ENCODE measurements around the gene ABCC4. TPM values are rescaled to one million over a fixed set of nuclear protein-coding genes. Genes with fewer than 3 reads are reported as not detected.
"Not testable (repeated sequence)": the region's sequence is repeated elsewhere in the genome, so short reads cannot be mapped to it uniquely, and the experiment has no call there.

ABCC4 gene
- polyA plus RNA-seq, 3 donors, result 1.0 to 2.4 (median 1.5) TPM

GRCh38 chr13:95185851-95186250, 115.4 kb downstream of the ABCC4 start:
- 51 to 89% (median 57%) methylated on average over 5 of the region's 5 CpGs for WGBS, 3 donors
- H3K27ac ChIP-seq (ENCODE audit: low read depth, low read length), result no peak overlapping the region

- WGBS, 3 donors, result 85 to 91% (median 88%) methylated on average over 3 of the region's 3 CpGs
- no peak overlapping the region for H3K27ac ChIP-seq (ENCODE audit: low read depth, low read length)
Measured at GRCh38 chr13:95185311-95185710, 115.9 kb downstream of the ABCC4 start.

DNA sequence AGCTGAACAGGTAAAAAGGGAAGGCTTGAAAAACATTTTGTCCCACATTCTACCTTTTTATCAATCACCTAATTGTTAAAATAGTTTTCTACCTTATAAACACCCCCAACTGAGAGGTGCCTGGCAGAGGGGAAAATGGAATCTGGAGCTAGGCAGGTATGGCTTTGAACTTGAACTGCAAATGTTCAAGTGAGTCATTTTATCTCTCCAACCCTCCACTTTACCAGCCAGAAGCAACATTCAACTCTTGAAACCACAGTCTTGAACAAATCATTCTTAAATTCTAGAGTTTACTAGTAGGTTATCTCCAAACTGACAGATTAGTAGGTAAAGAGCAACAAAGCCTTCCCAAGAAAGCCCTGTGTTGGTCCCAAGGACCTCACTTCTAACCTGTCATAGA, 116.9 kb downstream of the ABCC4 start:
- no peak overlapping the region for H3K27ac ChIP-seq (ENCODE audit: low read depth, low read length)

GRCh38 chr13:95182570-95183265, 118.5 kb downstream of the ABCC4 start:
- H3K27ac ChIP-seq (ENCODE audit: low read depth, low read length), result no peak overlapping the region
- 50 to 76% (median 62%) methylated on average over 5 of the region's 5 CpGs for WGBS, 3 donors

DNA sequence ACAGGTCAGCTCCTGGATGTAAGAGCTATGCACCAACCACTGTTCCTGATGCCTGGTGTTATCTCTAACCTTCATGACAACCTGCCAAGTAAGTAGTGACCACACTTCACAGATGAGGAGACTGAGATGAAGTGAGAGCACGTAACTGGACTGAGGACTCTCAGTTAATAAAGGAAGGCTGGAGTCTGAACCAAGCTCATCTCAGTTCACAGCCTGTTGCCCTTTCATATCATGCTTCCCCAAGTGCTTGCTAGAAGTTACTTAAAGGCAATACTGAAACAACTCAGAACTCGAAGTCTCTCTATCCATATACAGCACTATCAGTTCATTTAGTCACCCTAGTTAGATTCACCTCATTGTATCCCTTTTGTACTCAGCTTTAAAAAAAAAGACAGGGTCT, 119.7 kb downstream of the ABCC4 start:
- 75 to 94% (median 92%) methylated on average over 2 of the region's 2 CpGs for WGBS, 3 donors
- no peak overlapping the region for H3K27ac ChIP-seq (ENCODE audit: low read depth, low read length)

DNA sequence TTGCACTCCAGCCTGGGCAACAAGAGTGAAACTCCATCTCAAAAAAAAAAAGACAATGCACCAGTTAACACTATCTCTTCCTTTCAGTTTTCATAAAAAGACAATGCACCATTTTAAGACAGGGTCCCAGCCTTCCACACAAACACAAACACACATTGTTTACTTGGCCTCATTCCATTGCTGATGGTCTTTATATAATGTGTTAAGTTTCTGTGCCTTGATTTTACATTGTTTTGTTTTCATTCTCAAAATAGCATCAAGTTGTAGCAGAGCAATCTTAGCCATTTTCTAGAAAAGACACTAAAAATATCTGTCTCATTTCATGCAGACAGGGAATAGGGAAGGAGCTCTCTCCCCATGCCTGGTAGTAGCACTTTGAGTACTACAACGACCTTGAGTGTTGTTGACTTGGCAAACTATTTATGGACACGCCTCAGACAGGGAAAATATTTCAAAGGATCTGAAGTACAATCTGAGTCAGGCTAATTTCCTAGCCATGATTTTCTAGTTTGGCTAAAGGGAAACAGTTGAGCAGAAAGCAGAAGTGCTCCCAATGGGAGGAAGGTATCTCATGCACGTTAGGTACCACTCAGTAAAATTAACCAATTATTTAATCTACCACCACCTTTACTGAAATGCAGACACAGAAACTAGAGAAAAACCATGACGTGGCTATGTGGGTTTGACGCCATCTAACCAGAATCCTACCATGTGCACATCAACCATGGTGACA, 120.6 kb downstream of the ABCC4 start:
- H3K27ac ChIP-seq (ENCODE audit: low read depth, low read length), result no peak overlapping the region
- 41 to 59% (median 54%) methylated on average over 5 of the region's 5 CpGs for WGBS, 3 donors

GRCh38 chr13:95176611-95177259, 124.5 kb downstream of the ABCC4 start:
- WGBS, 3 donors, result 70 to 82% (median 71%) methylated on average over 5 of the region's 5 CpGs

DNA sequence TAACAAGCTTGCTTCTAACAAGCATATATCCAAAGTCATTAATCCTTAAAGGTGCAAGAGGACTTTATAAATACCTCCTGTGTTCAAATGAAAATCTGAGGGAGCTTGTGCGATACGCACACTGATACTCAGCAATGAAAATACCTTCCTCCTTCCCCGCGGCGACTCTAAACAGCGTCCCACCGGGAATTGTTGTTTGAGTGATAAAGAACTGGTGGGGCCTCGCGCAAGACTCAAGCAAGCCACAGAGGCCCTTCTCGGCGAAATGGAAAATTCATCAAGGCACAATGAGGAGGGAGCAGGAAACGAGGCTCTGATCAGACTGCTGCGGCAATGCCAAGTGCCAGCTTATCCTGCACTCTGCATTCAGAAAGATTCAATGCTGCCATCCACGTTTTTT, 126.7 kb downstream of the ABCC4 start:
- no peak overlapping the region for H3K27ac ChIP-seq (ENCODE audit: low read depth, low read length)
- WGBS, 3 donors, result 84 to 89% (median 85%) methylated on average over 14 of the region's 14 CpGs

More at GRCh38 chr13:95176611-95177259, 124.5 kb downstream of the ABCC4 start:
- no peak overlapping the region for H3K27ac ChIP-seq (ENCODE audit: low read depth, low read length)

- 95 to 97% (median 96%) methylated on average over 6 of the region's 6 CpGs for WGBS, 3 donors
- no peak overlapping the region for H3K27ac ChIP-seq (ENCODE audit: low read depth, low read length)
Measured at GRCh38 chr13:95168191-95168590, 133.1 kb downstream of the ABCC4 start.

GRCh38 chr13:95167003-95167402, 134.2 kb downstream of the ABCC4 start:
- 97 to 98% (median 98%) methylated on average over 5 of the region's 5 CpGs for WGBS, 3 donors

GRCh38 chr13:95164830-95165229, 136.4 kb downstream of the ABCC4 start:
- H3K27ac ChIP-seq (ENCODE audit: low read depth, low read length), result no peak overlapping the region
- whole genome bisulfite sequencing, 3 donors, result 91 to 92% (median 91%) methylated on average over 4 of the region's 4 CpGs

More at GRCh38 chr13:95167003-95167402, 134.2 kb downstream of the ABCC4 start:
- not testable (repeated sequence) for H3K27ac ChIP-seq (ENCODE audit: low read depth, low read length)

GRCh38 chr13:95160112-95160906, 140.9 kb downstream of the ABCC4 start:
- H3K27ac ChIP-seq (ENCODE audit: low read depth, low read length), result no peak overlapping the region
- WGBS, 3 donors, result 62 to 87% (median 82%) methylated on average over 4 of the region's 4 CpGs

GRCh38 chr13:95159458-95159857, 141.8 kb downstream of the ABCC4 start:
- 92 to 95% (median 93%) methylated on average over 6 of the region's 6 CpGs for WGBS, 3 donors
- H3K27ac ChIP-seq (ENCODE audit: low read depth, low read length), result no peak overlapping the region

GRCh38 chr13:95156208-95156607, 145.0 kb downstream of the ABCC4 start:
- WGBS, 3 donors, result 84 to 92% (median 91%) methylated on average over 3 of the region's 3 CpGs
- H3K27ac ChIP-seq (ENCODE audit: low read depth, low read length), result no peak overlapping the region

GRCh38 chr13:95155504-95155903, 145.7 kb downstream of the ABCC4 start:
- 46 to 89% (median 62%) methylated on average over 3 of the region's 3 CpGs for WGBS, 3 donors

GRCh38 chr13:95155093-95155492, 146.2 kb downstream of the ABCC4 start:
- WGBS, 3 donors, result 80 to 91% (median 90%) methylated on average over 4 of the region's 4 CpGs
- no peak overlapping the region for H3K27ac ChIP-seq (ENCODE audit: low read depth, low read length)

More at GRCh38 chr13:95155504-95155903, 145.7 kb downstream of the ABCC4 start:
- H3K27ac ChIP-seq (ENCODE audit: low read depth, low read length), result no peak overlapping the region

GRCh38 chr13:95154413-95154886, 146.8 kb downstream of the ABCC4 start:
- H3K27ac ChIP-seq (ENCODE audit: low read depth, low read length), result no peak overlapping the region
- WGBS, 3 donors, result 70 to 85% (median 80%) methylated on average over 3 of the region's 3 CpGs

- 62 to 73% (median 68%) methylated on average over 7 of the region's 7 CpGs for WGBS, 3 donors
Measured at GRCh38 chr13:95153647-95154412, 147.4 kb downstream of the ABCC4 start.

More at GRCh38 chr13:95153647-95154412, 147.4 kb downstream of the ABCC4 start:
- H3K27ac ChIP-seq (ENCODE audit: low read depth, low read length), result no peak overlapping the region

Measured in adipose tissue (tissue), 3 donors.